NCI-H82 (cell line): ENCODE measurements around the gene FERMT1.
A peak's percentile ranks its signal among the peaks of the same experiment; 100 is the strongest.
"Not testable (repeated sequence)": the region's sequence is repeated elsewhere in the genome, so short reads cannot be mapped to it uniquely, and the experiment has no call there.

Experiments used
- DNase-seq: peaks from one replicate; lab custom pipeline; 2025; lab: John Stamatoyannopoulos, UW

FERMT1 gene

GRCh38 chr20:6115221-6115895, 7.5 kb downstream of the FERMT1 start:
- no peak for DNase-seq

- no peak for DNase-seq
These were observed 8.1 kb downstream of the FERMT1 start for GRCh38 chr20:6114696-6115095.

GRCh38 chr20:6113951-6114350, 8.9 kb downstream of the FERMT1 start:
- no peak for DNase-seq

GRCh38 chr20:6112965-6113364, 9.9 kb downstream of the FERMT1 start:
- not testable (repeated sequence) for DNase-seq

- DNase-seq = peak; percentile 51
These were observed 14.5 kb downstream of the FERMT1 start for GRCh38 chr20:6108330-6108729.

GRCh38 chr20:6104493-6105188, 18.2 kb downstream of the FERMT1 start:
- no peak for DNase-seq

GRCh38 chr20:6103301-6103700, 19.5 kb downstream of the FERMT1 start:
- no peak for DNase-seq

- DNase-seq = no peak
These were observed 21.5 kb downstream of the FERMT1 start for GRCh38 chr20:6101346-6101745.

GRCh38 chr20:6100246-6100645, 22.6 kb downstream of the FERMT1 start:
- no peak for DNase-seq

- DNase-seq = no peak
These were observed 23.0 kb downstream of the FERMT1 start for GRCh38 chr20:6099819-6100218.

GRCh38 chr20:6095409-6095808, 27.4 kb downstream of the FERMT1 start:
- DNase-seq = no peak

GRCh38 chr20:6094565-6094964, 28.3 kb downstream of the FERMT1 start:
- no peak for DNase-seq

- DNase-seq = no peak
These were observed 28.8 kb downstream of the FERMT1 start for GRCh38 chr20:6094063-6094462.

GRCh38 chr20:6091661-6092060, 31.2 kb downstream of the FERMT1 start:
- no peak for DNase-seq

GRCh38 chr20:6086868-6087267, 36.0 kb downstream of the FERMT1 start:
- no peak for DNase-seq

GRCh38 chr20:6083926-6084325, 38.9 kb downstream of the FERMT1 start:
- no peak for DNase-seq

GRCh38 chr20:6081236-6081635, 41.6 kb downstream of the FERMT1 start:
- no peak for DNase-seq

- peak; percentile 42 for DNase-seq
These were observed 43.8 kb downstream of the FERMT1 start for GRCh38 chr20:6079016-6079415.

- DNase-seq = no peak
These were observed 47.2 kb downstream of the FERMT1 start for GRCh38 chr20:6075428-6076219.

GRCh38 chr20:6074784-6075183, 48.0 kb downstream of the FERMT1 start:
- no peak for DNase-seq

- DNase-seq = peak; percentile 53
These were observed 48.7 kb downstream of the FERMT1 start for GRCh38 chr20:6074145-6074561.

- DNase-seq = no peak
These were observed 51.8 kb downstream of the FERMT1 start for GRCh38 chr20:6070829-6071695.
